ENCODE measurements around the gene ELN.
A peak's percentile ranks its signal among the peaks of the same experiment; 100 is the strongest.
"Not testable (repeated sequence)": the region's sequence is repeated elsewhere in the genome, so short reads cannot be mapped to it uniquely, and the experiment has no call there.

Gene ELN

GRCh38 chr7:74027683-74028320 is at the start of gene ELN:
Gene ELN (plus strand): TSS chr7:74028173. CDS start chr7:74028188, 15 bp downstream.
- no peak for DNase-seq (ENCODE audit: low spot score)

GRCh38 chr7:73978661-73979563 is 49.1 kb upstream of the ELN start:
- peak; percentile 99 for DNase-seq (ENCODE audit: low spot score)

- not testable (repeated sequence) for DNase-seq (ENCODE audit: low spot score)
Measured at GRCh38 chr7:73979656-73980055, 48.3 kb upstream of the ELN start.

- no peak for DNase-seq (ENCODE audit: low spot score)
Measured at GRCh38 chr7:73980206-73980605, 47.8 kb upstream of the ELN start.

GRCh38 chr7:73981933-73982332 is 46.0 kb upstream of the ELN start:
- DNase-seq (ENCODE audit: low spot score), result no peak

- DNase-seq (ENCODE audit: low spot score), result no peak
Measured at GRCh38 chr7:73983437-73984164, 44.4 kb upstream of the ELN start.

- DNase-seq (ENCODE audit: low spot score), result no peak
Measured at GRCh38 chr7:73984481-73985205, 43.3 kb upstream of the ELN start.

- no peak for DNase-seq (ENCODE audit: low spot score)
Measured at GRCh38 chr7:73985737-73986141, 42.2 kb upstream of the ELN start.

- DNase-seq (ENCODE audit: low spot score), result no peak
Measured at GRCh38 chr7:73986158-73986631, 41.8 kb upstream of the ELN start.

GRCh38 chr7:73987298-73987697 is 40.7 kb upstream of the ELN start:
- DNase-seq (ENCODE audit: low spot score), result no peak

GRCh38 chr7:73988197-73988596 is 39.8 kb upstream of the ELN start:
- no peak for DNase-seq (ENCODE audit: low spot score)

- no peak for DNase-seq (ENCODE audit: low spot score)
Measured at GRCh38 chr7:73991522-73992100, 36.4 kb upstream of the ELN start.

GRCh38 chr7:73992101-73992562 is 35.8 kb upstream of the ELN start:
- DNase-seq (ENCODE audit: low spot score), result no peak

- no peak for DNase-seq (ENCODE audit: low spot score)
Measured at GRCh38 chr7:73994023-73994422, 34.0 kb upstream of the ELN start.

GRCh38 chr7:73994761-73995160 is 33.2 kb upstream of the ELN start:
- DNase-seq (ENCODE audit: low spot score), result no peak

- DNase-seq (ENCODE audit: low spot score), result no peak
Measured at GRCh38 chr7:73995330-73995729, 32.6 kb upstream of the ELN start.

GRCh38 chr7:73995821-73996511 is 32.0 kb upstream of the ELN start:
- DNase-seq (ENCODE audit: low spot score), result no peak

- no peak for DNase-seq (ENCODE audit: low spot score)
Measured at GRCh38 chr7:73997056-73997455, 30.9 kb upstream of the ELN start.

- DNase-seq (ENCODE audit: low spot score), result peak; percentile 73
Measured at GRCh38 chr7:73999664-74000435, 28.1 kb upstream of the ELN start.

Data from SW480 (cell line).